ENCODE results near the gene BSPH1.

BSPH1 gene

DNA sequence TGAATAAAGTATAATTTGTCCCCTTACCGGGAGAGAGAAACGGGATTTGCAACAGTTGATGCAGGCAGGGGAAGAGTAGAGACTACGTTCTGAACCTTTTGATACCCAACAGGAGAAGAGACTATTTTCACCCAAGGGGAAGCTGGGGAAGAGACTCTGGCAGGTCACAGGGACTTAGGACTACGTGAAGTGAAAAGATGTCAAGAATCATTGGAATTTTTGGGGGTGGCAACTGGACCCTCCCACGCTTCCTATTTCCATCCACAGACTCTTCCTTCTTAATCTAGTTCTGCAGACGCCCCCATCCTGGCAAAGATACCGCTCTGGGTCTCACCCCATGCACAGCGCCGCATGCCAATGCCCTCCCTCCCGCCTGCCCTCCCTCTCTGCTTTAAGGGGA is 38.1 kb upstream of the BSPH1 start:
- Histone ChIP-seq H3K79me2 (ENCODE audit: low read length) (no peaks in the 10 kb centered on the region), H2AFZ (ENCODE audit: low read length) (no peak overlapping the region), H3K9ac (ENCODE audit: low read length) (no peak overlapping the region), H3K27ac (ENCODE audit: low read length) (no peak overlapping the region), H3K4me2 (ENCODE audit: low read depth, low read length) (no peak overlapping the region), H3K9me3 (replicated peaks; ENCODE audit: insufficient read depth, low read length) (no peaks in the 10 kb centered on the region), H3K36me3 (replicated peaks; ENCODE audit: insufficient read depth, low read length) (no peaks in the 10 kb centered on the region), H3F3A (ENCODE audit: insufficient read depth, low read length) (no peaks in the 10 kb centered on the region), H4K20me1 (ENCODE audit: insufficient read depth, low read length) (no peaks in the 10 kb centered on the region), H3K27me3 (replicated peaks; ENCODE audit: insufficient read depth, low read length) (peaks cover 90% of the 10 kb centered on the region), H3K9me2 (replicated peaks; ENCODE audit: insufficient read depth, low read length) (no peaks in the 10 kb centered on the region), H3K4me3 (ENCODE audit: low read length) (no peak overlapping the region), H3K4me1 (ENCODE audit: low read length) (no peaks in the 10 kb centered on the region)
- TF ChIP-seq EZH2phosphoT487 (IDR thresholded peaks at IDR 0.05; ENCODE audit: low read length) (no peak), EZH2 (optimal IDR thresholded peaks at IDR 0.05; ENCODE audit: low read depth, low read length) (no peak)
- TF ChIP-seq, protein P1, sequence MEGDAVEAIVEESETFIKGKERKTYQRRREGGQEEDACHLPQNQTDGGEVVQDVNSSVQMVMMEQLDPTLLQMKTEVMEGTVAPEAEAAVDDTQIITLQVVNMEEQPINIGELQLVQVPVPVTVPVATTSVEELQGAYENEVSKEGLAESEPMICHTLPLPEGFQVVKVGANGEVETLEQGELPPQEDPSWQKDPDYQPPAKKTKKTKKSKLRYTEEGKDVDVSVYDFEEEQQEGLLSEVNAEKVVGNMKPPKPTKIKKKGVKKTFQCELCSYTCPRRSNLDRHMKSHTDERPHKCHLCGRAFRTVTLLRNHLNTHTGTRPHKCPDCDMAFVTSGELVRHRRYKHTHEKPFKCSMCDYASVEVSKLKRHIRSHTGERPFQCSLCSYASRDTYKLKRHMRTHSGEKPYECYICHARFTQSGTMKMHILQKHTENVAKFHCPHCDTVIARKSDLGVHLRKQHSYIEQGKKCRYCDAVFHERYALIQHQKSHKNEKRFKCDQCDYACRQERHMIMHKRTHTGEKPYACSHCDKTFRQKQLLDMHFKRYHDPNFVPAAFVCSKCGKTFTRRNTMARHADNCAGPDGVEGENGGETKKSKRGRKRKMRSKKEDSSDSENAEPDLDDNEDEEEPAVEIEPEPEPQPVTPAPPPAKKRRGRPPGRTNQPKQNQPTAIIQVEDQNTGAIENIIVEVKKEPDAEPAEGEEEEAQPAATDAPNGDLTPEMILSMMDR (IDR thresholded peaks at IDR 0.05; ENCODE audit: low read length) = no peak
- DNase-seq = no peak

- TF ChIP-seq EZH2 (optimal IDR thresholded peaks at IDR 0.05; ENCODE audit: low read depth, low read length) (no peak), EZH2phosphoT487 (IDR thresholded peaks at IDR 0.05; ENCODE audit: low read length) (no peak)
- TF ChIP-seq, protein P1 (IDR thresholded peaks at IDR 0.05; ENCODE audit: low read length) = no peak
Measured at GRCh38 chr19:48029431-48029830, 37.5 kb upstream of the BSPH1 start.

GRCh38 chr19:48025480-48025879 is 33.5 kb upstream of the BSPH1 start:
- no peak for DNase-seq
- no peak overlapping the region for H3K9ac ChIP-seq (ENCODE audit: low read length)
- H3K4me3 ChIP-seq (ENCODE audit: low read length) = no peak overlapping the region
- H3K4me1 ChIP-seq (ENCODE audit: low read length) = no peaks in the 10 kb centered on the region
- peaks cover 77% of the 10 kb centered on the region for H3K27me3 ChIP-seq (replicated peaks; ENCODE audit: insufficient read depth, low read length)
- TF ChIP-seq EZH2phosphoT487 (IDR thresholded peaks at IDR 0.05; ENCODE audit: low read length) (no peak), EZH2 (optimal IDR thresholded peaks at IDR 0.05; ENCODE audit: low read depth, low read length) (no peak)
- no peaks in the 10 kb centered on the region for H4K20me1 ChIP-seq (ENCODE audit: insufficient read depth, low read length)
- H3K27ac ChIP-seq (ENCODE audit: low read length) = no peak overlapping the region
- H3K79me2 ChIP-seq (ENCODE audit: low read length) = no peaks in the 10 kb centered on the region
- H3K4me2 ChIP-seq (ENCODE audit: low read depth, low read length) = no peak overlapping the region
- H3K9me3 ChIP-seq (replicated peaks; ENCODE audit: insufficient read depth, low read length) = no peaks in the 10 kb centered on the region
- no peaks in the 10 kb centered on the region for H3F3A ChIP-seq (ENCODE audit: insufficient read depth, low read length)
- no peak overlapping the region for H2AFZ ChIP-seq (ENCODE audit: low read length)
- no peaks in the 10 kb centered on the region for H3K9me2 ChIP-seq (replicated peaks; ENCODE audit: insufficient read depth, low read length)
- no peaks in the 10 kb centered on the region for H3K36me3 ChIP-seq (replicated peaks; ENCODE audit: insufficient read depth, low read length)

More at GRCh38 chr19:48029431-48029830, 37.5 kb upstream of the BSPH1 start:
- H3K9me2 ChIP-seq (replicated peaks; ENCODE audit: insufficient read depth, low read length) = no peaks in the 10 kb centered on the region
- no peak overlapping the region for H3K27ac ChIP-seq (ENCODE audit: low read length)
- H3F3A ChIP-seq (ENCODE audit: insufficient read depth, low read length) = no peaks in the 10 kb centered on the region
- no peak overlapping the region for H3K4me3 ChIP-seq (ENCODE audit: low read length)
- DNase-seq = no peak
- no peaks in the 10 kb centered on the region for H3K9me3 ChIP-seq (replicated peaks; ENCODE audit: insufficient read depth, low read length)
- no peak overlapping the region for H2AFZ ChIP-seq (ENCODE audit: low read length)
- H4K20me1 ChIP-seq (ENCODE audit: insufficient read depth, low read length) = no peaks in the 10 kb centered on the region
- no peaks in the 10 kb centered on the region for H3K79me2 ChIP-seq (ENCODE audit: low read length)
- H3K4me2 ChIP-seq (ENCODE audit: low read depth, low read length) = no peak overlapping the region
- no peaks in the 10 kb centered on the region for H3K4me1 ChIP-seq (ENCODE audit: low read length)
- H3K27me3 ChIP-seq (replicated peaks; ENCODE audit: insufficient read depth, low read length) = peaks cover 90% of the 10 kb centered on the region
- H3K36me3 ChIP-seq (replicated peaks; ENCODE audit: insufficient read depth, low read length) = no peaks in the 10 kb centered on the region
- no peak overlapping the region for H3K9ac ChIP-seq (ENCODE audit: low read length)

- DNase-seq = no peak
- Histone ChIP-seq H3K4me3 (ENCODE audit: low read length) (no peak overlapping the region), H3K4me2 (ENCODE audit: low read depth, low read length) (no peak overlapping the region), H3K4me1 (ENCODE audit: low read length) (no peaks in the 10 kb centered on the region), H3K9me3 (replicated peaks; ENCODE audit: insufficient read depth, low read length) (no peaks in the 10 kb centered on the region), H3F3A (ENCODE audit: insufficient read depth, low read length) (no peaks in the 10 kb centered on the region), H3K27ac (ENCODE audit: low read length) (no peak overlapping the region), H3K9me2 (replicated peaks; ENCODE audit: insufficient read depth, low read length) (no peaks in the 10 kb centered on the region), H4K20me1 (ENCODE audit: insufficient read depth, low read length) (no peaks in the 10 kb centered on the region), H3K36me3 (replicated peaks; ENCODE audit: insufficient read depth, low read length) (no peaks in the 10 kb centered on the region), H3K9ac (ENCODE audit: low read length) (no peak overlapping the region), H3K27me3 (replicated peaks; ENCODE audit: insufficient read depth, low read length) (peaks cover 83% of the 10 kb centered on the region), H3K79me2 (ENCODE audit: low read length) (no peaks in the 10 kb centered on the region), H2AFZ (ENCODE audit: low read length) (no peak overlapping the region)
- no peak for TF ChIP-seq EZH2 (optimal IDR thresholded peaks at IDR 0.05; ENCODE audit: low read depth, low read length)
- TF ChIP-seq, protein P1 (IDR thresholded peaks at IDR 0.05; ENCODE audit: low read length) = no peak
- TF ChIP-seq EZH2phosphoT487 (IDR thresholded peaks at IDR 0.05; ENCODE audit: low read length) = no peak
Measured at GRCh38 chr19:48023518-48023917, 31.5 kb upstream of the BSPH1 start.

All from MM.1S (cell line).